Fibroblast of the aortic adventitia (primary cell): Measurements from ENCODE around the gene MAP4K2. TPM values are rescaled to one million over a fixed set of nuclear protein-coding genes. Genes with fewer than 3 reads are reported as not detected.

ENCODE experiments used
- DNase-seq: peaks from one replicate; pipeline ENCODE4 v3.0.0-alpha.2; 2010; ENCODE audit warnings: low read depth
- H3K4me3 ChIP-seq: 2 replicates; pipeline ENCODE4 v1.5.1; 2011; ENCODE audit warnings: low read depth, mild to moderate bottlenecking, control low read depth, low read length, moderate library complexity
- total RNA-seq: library from RNA; depleted of rRNA; stranded (reverse); fragments of >200 nt; gene quantifications from 2 replicates; pipeline ENCODE4 v1.2.3, GENCODE V29; 2012; ENCODE audit warnings: low replicate concordance
- TF ChIP-seq, protein P1 (sequence below): IDR thresholded peaks from 2 replicates; pipeline ENCODE4 v1.5.1; 2011; ENCODE audit warnings: mild to moderate bottlenecking, low read length, control low read depth, inconsistent platforms; ENCODE audit not compliant: insufficient read depth

The MAP4K2 gene
- total RNA-seq, 1 donor, result 9.6 TPM

DNA sequence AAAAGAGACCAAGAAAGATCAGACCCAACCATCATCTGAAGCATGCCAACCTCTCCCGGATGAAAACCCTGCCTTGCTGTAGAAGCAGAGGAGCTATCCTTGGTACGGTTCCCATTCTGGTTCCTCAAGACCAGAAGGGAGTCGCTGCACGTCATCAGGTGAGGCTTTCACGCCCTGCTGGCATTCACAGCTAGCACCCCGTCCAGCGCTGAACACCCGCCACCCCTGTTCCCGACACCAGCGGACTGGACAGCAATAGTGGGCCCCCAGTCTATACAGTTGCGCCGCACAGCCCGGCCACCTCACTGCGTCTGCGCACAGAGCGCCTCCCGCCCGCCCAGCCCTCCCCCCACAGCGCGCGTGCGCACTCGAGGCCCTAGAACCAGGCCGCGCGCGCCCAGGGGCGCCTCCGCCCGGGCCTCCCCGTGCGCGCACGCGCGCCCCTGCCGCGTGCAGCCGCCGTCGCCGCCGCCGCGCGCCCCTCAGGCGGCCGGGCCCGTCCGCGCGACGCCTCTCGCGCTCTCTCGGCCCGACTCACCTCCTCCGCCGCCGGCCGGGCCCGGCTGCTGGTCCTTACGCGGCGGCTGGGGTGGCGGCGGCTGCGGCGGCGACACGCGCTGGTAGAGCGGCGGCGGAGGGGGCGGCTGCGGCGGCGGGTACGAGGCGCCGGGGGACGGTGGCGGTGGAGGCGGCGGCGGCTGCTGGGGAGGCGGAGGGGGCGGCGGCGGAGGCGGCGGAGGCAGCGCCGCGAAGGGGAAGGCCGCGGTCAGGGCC is 25.4 kb downstream of the MAP4K2 start:
- peak; percentile 79 for DNase-seq
- TF ChIP-seq, protein P1, sequence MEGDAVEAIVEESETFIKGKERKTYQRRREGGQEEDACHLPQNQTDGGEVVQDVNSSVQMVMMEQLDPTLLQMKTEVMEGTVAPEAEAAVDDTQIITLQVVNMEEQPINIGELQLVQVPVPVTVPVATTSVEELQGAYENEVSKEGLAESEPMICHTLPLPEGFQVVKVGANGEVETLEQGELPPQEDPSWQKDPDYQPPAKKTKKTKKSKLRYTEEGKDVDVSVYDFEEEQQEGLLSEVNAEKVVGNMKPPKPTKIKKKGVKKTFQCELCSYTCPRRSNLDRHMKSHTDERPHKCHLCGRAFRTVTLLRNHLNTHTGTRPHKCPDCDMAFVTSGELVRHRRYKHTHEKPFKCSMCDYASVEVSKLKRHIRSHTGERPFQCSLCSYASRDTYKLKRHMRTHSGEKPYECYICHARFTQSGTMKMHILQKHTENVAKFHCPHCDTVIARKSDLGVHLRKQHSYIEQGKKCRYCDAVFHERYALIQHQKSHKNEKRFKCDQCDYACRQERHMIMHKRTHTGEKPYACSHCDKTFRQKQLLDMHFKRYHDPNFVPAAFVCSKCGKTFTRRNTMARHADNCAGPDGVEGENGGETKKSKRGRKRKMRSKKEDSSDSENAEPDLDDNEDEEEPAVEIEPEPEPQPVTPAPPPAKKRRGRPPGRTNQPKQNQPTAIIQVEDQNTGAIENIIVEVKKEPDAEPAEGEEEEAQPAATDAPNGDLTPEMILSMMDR, result no peak
- peak overlapping the region; percentile 97 for H3K4me3 ChIP-seq

DNA sequence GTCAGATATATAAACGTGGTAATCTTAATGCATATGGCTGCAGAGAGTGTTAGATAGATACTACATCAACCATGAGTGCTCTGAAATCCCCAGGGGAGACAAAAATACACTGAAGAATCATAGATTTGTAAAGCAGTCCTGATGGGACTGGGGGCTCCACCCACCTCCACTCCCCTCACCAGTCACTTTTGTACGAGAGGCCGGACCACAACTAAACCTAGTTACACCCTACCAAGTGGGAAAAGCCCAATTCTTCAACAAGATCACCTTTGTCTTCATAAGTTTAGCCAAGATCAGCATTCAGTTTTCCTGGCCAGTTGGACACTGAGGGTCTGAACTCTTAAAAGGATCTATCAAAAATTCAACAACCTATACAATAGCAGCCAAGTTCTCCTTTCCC is 26.1 kb downstream of the MAP4K2 start:
- DNase-seq, result no peak
- H3K4me3 ChIP-seq, result peak overlapping the region; percentile 97
- TF ChIP-seq, protein P1, result no peak

- peak overlapping the region; percentile 97 for H3K4me3 ChIP-seq
- TF ChIP-seq, protein P1, result no peak
- DNase-seq, result no peak
Measured at GRCh38 chr11:64776425-64776824, 26.6 kb downstream of the MAP4K2 start.

DNA sequence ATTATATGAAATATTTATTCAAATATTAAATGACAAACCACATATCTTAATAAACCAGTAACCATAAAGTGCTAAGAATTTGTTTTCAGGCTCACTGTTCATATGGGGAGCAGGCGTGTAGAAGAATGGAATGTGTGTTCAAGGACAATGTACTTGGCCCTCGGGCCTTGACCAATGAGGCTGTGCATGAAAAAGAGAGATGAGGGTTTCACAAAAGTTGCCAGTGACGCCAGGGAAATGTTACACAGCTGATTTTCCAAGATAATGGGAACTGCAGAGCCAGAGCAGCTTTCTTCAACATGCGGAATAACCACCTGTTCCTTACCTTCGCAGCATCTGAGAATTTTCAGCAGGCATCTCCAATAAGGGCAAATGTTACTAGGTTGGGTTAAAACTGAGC is 28.9 kb downstream of the MAP4K2 start:
- TF ChIP-seq, protein P1, result no peak
- DNase-seq, result no peak
- no peak overlapping the region for H3K4me3 ChIP-seq

- TF ChIP-seq, protein P1, result no peak
- no peak overlapping the region for H3K4me3 ChIP-seq
- DNase-seq, result no peak
Measured at GRCh38 chr11:64772303-64773018, 30.6 kb downstream of the MAP4K2 start.

DNA sequence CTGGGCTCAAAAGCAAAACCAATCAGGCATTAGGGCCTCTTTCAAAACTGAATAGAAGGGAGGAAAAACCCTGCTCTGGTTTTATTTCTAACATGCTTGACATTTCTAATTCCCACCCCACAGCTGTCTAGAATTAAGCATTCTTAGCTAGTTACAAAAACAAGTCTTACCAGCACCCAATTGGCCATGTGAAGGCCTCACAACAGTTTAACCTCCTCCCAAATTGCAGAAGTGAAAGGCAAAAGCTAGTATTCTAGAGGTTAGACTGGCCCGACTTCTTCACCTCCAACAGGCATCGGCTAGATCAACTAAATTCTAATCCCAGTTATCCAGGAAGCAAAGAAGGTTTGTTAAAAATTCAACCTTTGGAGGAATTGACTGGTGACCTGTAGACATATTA is 31.2 kb downstream of the MAP4K2 start:
- H3K4me3 ChIP-seq, result no peak overlapping the region
- no peak for DNase-seq
- TF ChIP-seq, protein P1, result no peak
